BJ (cell line): ENCODE data around the gene RERE. TPM values are rescaled to one million over a fixed set of nuclear protein-coding genes. Genes with fewer than 3 reads are reported as not detected.

Experiments used
- CTCF ChIA-PET: fragments of 350-600 bp; formaldehyde crosslinking; extraction: SDS; loops from one replicate; lab custom pipeline; 2021; ENCODE audit warnings: antibody characterized with exemption, inconsistent platforms; lab: Yijun Ruan, JAX
- POLR2A ChIA-PET: fragments of 300-600 bp; sonication (Branson Sonifier 250); formaldehyde crosslinking; extraction: SDS; loops from one replicate; lab custom pipeline; 2021; ENCODE audit warnings: antibody characterized with exemption; lab: Charles Lee
- DNase-seq: peaks from one replicate; pipeline ENCODE4 v3.0.0-alpha.2; 2011; ENCODE audit warnings: low read depth
- H3K27me3 ChIP-seq: 2 replicates; pipeline ENCODE4 v1.6.0; 2011; ENCODE audit warnings: low read length; ENCODE audit not compliant: control insufficient read depth, insufficient read depth
- H3K36me3 ChIP-seq: 2 replicates; pipeline ENCODE4 v1.5.1; 2011; ENCODE audit warnings: low read length; ENCODE audit not compliant: control insufficient read depth, insufficient read depth
- H3K4me3 ChIP-seq: 2 replicates; pipeline ENCODE4 v1.5.1; 2011; ENCODE audit warnings: low read depth, mild to moderate bottlenecking, control low read depth, low read length
- CTCF ChIP-seq: IDR thresholded peaks from 2 replicates; pipeline ENCODE4 v1.5.1; 2011; ENCODE audit warnings: low read depth, mild to moderate bottlenecking, control low read depth, inconsistent platforms, low read length, moderate library complexity; ENCODE audit not compliant: insufficient read depth
- polyA plus RNA-seq: library from polyadenylated mRNA; depleted of rRNA; stranded (reverse); fragments of >200 nt; gene quantifications from 2 replicates; pipeline ENCODE4 v1.2.3, GENCODE V29; 2011

RERE gene
- polyA plus RNA-seq, 1 experiment, result 3.8 TPM

- POLR2A ChIA-PET, result no interaction called here
- Histone ChIP-seq H3K27me3 (no peaks in the 10 kb centered on the region), H3K4me3 (no peak overlapping the region), H3K36me3 (no peaks in the 10 kb centered on the region)
- CTCF ChIA-PET, result interaction anchor here (0.7 to 1.6 kb wide), 3 partner anchors 9 to 13 kb away, joined by 3 read pairs; no protein-coding TSS in a partner anchor
- no peak for TF ChIP-seq CTCF
- DNase-seq, result no peak
These were observed 344.1 kb downstream of the RERE start for GRCh38 chr1:8473121-8473875.

GRCh38 chr1:8472668-8473067, 344.8 kb downstream of the RERE start:
- Histone ChIP-seq H3K36me3 (no peaks in the 10 kb centered on the region), H3K4me3 (no peak overlapping the region), H3K27me3 (no peaks in the 10 kb centered on the region)
- ChIA-PET POLR2A (no interaction called here), CTCF (interaction anchor here (1.5 to 1.6 kb wide), 2 partner anchors 13 to 111 kb away, joined by 3 to 5 read pairs; no protein-coding TSS in a partner anchor)
- TF ChIP-seq CTCF, result no peak
- DNase-seq, result no peak

GRCh38 chr1:8471451-8471850, 346.0 kb downstream of the RERE start:
- TF ChIP-seq CTCF, result no peak
- POLR2A ChIA-PET, result no interaction called here

DNA sequence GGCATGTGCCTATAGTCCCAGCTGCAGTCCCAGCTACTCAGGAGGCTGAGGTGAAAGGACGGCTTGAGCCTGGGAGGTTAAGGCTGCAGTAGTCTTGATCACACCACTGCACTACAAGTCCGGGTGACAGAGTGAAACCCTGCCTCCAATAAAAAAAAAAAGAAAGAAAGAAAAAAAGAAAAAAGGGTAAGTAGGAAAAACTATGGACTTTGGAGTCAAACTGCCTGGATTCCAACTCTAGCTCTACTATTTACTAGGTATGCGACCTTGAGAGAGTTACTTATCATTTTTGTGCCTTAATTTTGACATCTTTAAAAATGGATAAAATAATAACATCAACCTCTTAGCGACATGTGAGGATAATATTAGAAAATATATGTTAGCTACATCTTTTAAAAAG, 348.7 kb downstream of the RERE start:
- DNase-seq, result no peak
- ChIA-PET CTCF (interaction anchor here (0.9 to 2.4 kb wide), 3 partner anchors 8 to 258 kb away, joined by 3 to 7 read pairs (median 4); no protein-coding TSS in a partner anchor), POLR2A (no interaction called here)
- H3K27me3 ChIP-seq, result no peaks in the 10 kb centered on the region
- no peak overlapping the region for H3K4me3 ChIP-seq
- TF ChIP-seq CTCF, result no peak
- no peaks in the 10 kb centered on the region for H3K36me3 ChIP-seq

More at GRCh38 chr1:8471451-8471850, 346.0 kb downstream of the RERE start:
- Histone ChIP-seq H3K36me3 (no peaks in the 10 kb centered on the region), H3K4me3 (no peak overlapping the region), H3K27me3 (no peaks in the 10 kb centered on the region)
- CTCF ChIA-PET, result interaction anchor here (1.5 kb wide), 1 partner anchor 113 kb away, joined by 5 read pairs; no protein-coding TSS in a partner anchor
- DNase-seq, result no peak

GRCh38 chr1:8467308-8467707, 350.1 kb downstream of the RERE start:
- Histone ChIP-seq H3K27me3 (no peaks in the 10 kb centered on the region), H3K36me3 (no peaks in the 10 kb centered on the region), H3K4me3 (no peak overlapping the region)
- ChIA-PET POLR2A (no interaction called here), CTCF (interaction anchor here (2.4 kb wide), 1 partner anchor 10 kb away, joined by 7 read pairs; no protein-coding TSS in a partner anchor)
- no peak for DNase-seq
- no peak for TF ChIP-seq CTCF
